ENCODE measurements around the gene KRT15.
A peak's percentile ranks its signal among the peaks of the same experiment; 100 is the strongest.

Gene KRT15

GRCh38 chr17:41500131-41500911 lies 18.4 kb downstream of the KRT15 start:
- no peak for DNase-seq

GRCh38 chr17:41499714-41500113 lies 19.0 kb downstream of the KRT15 start:
- DNase-seq: no peak

GRCh38 chr17:41498276-41498675 lies 20.4 kb downstream of the KRT15 start:
- DNase-seq: no peak

- peak; percentile 24 for DNase-seq
These were observed 21.7 kb downstream of the KRT15 start for GRCh38 chr17:41496803-41497484.

GRCh38 chr17:41494524-41494923 lies 24.2 kb downstream of the KRT15 start:
- no peak for DNase-seq

- DNase-seq: peak; percentile 76
These were observed 25.9 kb downstream of the KRT15 start for GRCh38 chr17:41492771-41493170.

GRCh38 chr17:41492351-41492750 lies 26.3 kb downstream of the KRT15 start:
- no peak for DNase-seq

- no peak for DNase-seq
These were observed 27.2 kb downstream of the KRT15 start for GRCh38 chr17:41491476-41491875.

- no peak for DNase-seq
These were observed 28.4 kb downstream of the KRT15 start for GRCh38 chr17:41490000-41490990.

GRCh38 chr17:41489531-41489930 lies 29.2 kb downstream of the KRT15 start, which contains the start of gene KRT36:
Gene KRT36, minus strand, starts transcription at chr17:41489910. Its CDS starts 46 bp downstream, at chr17:41489864.
- DNase-seq: no peak

- DNase-seq: no peak
These were observed 31.7 kb downstream of the KRT15 start for GRCh38 chr17:41486809-41487530.

- no peak for DNase-seq
These were observed 32.4 kb downstream of the KRT15 start for GRCh38 chr17:41486316-41486715.

GRCh38 chr17:41484920-41485904 lies 33.5 kb downstream of the KRT15 start:
- no peak for DNase-seq

- no peak for DNase-seq
These were observed 34.5 kb downstream of the KRT15 start for GRCh38 chr17:41483991-41484826.

- DNase-seq: no peak
These were observed 35.2 kb downstream of the KRT15 start for GRCh38 chr17:41483531-41483930.

GRCh38 chr17:41481036-41481435 lies 37.7 kb downstream of the KRT15 start, which contains the start of gene KRT35:
Gene KRT35, minus strand, starts transcription at chr17:41481151. Its CDS starts 54 bp downstream, at chr17:41481097.
- no peak for DNase-seq

- no peak for DNase-seq
These were observed 38.1 kb downstream of the KRT15 start for GRCh38 chr17:41480581-41480980.

- DNase-seq: no peak
These were observed 38.6 kb downstream of the KRT15 start for GRCh38 chr17:41480136-41480535.

GRCh38 chr17:41478237-41478636 lies 40.5 kb downstream of the KRT15 start:
- no peak for DNase-seq
